Stimulated activated CD4-positive, alpha-beta T cell treated with anti-CD3 and anti-CD28 coated beads, TNF-alpha, amount 100 ng/mL, for 48 hours (primary cell): Measurements from ENCODE around the gene LSM14B.
"Not testable (repeated sequence)": the region's sequence is repeated elsewhere in the genome, so short reads cannot be mapped to it uniquely, and the experiment has no call there.

Experiments used
- DNase-seq, 3 donors: peaks; one replicate each; pipeline ENCODE4 v3.0.0-alpha.2; 2020; ENCODE audit warnings: low read depth in 3 of 3

The LSM14B gene

GRCh38 chr20:62146019-62146755 lies 23.9 kb downstream of the LSM14B start:
- no peak for DNase-seq

GRCh38 chr20:62147125-62147524 lies 24.9 kb downstream of the LSM14B start:
- DNase-seq, result no peak

GRCh38 chr20:62147528-62147927 lies 25.3 kb downstream of the LSM14B start:
- DNase-seq, result no peak

- DNase-seq, result not testable (repeated sequence)
Measured at GRCh38 chr20:62148383-62148782, 26.1 kb downstream of the LSM14B start.

- DNase-seq, result no peak
Measured at GRCh38 chr20:62148908-62149314, 26.6 kb downstream of the LSM14B start.

GRCh38 chr20:62149532-62150309 lies 27.4 kb downstream of the LSM14B start:
- DNase-seq, result no peak

GRCh38 chr20:62150310-62150575 lies 28.0 kb downstream of the LSM14B start:
- DNase-seq, result no peak

- no peak for DNase-seq
Measured at GRCh38 chr20:62151225-62151624, 28.9 kb downstream of the LSM14B start.

GRCh38 chr20:62151835-62152364 lies 29.6 kb downstream of the LSM14B start:
- no peak for DNase-seq

GRCh38 chr20:62155428-62156253 lies 33.4 kb downstream of the LSM14B start:
- DNase-seq, result no peak

- DNase-seq, result no peak
Measured at GRCh38 chr20:62156254-62156556, 33.9 kb downstream of the LSM14B start.

GRCh38 chr20:62156592-62157386 lies 34.5 kb downstream of the LSM14B start:
- DNase-seq, result peak; percentile 52 to 73 (median 53)

GRCh38 chr20:62157387-62158087 lies 35.3 kb downstream of the LSM14B start:
- DNase-seq, result no peak

- DNase-seq, result no peak
Measured at GRCh38 chr20:62158088-62158400, 35.8 kb downstream of the LSM14B start.

- no peak for DNase-seq
Measured at GRCh38 chr20:62158541-62158940, 36.3 kb downstream of the LSM14B start.

GRCh38 chr20:62159052-62159451 lies 36.8 kb downstream of the LSM14B start:
- DNase-seq, result no peak

GRCh38 chr20:62159839-62160238 lies 37.6 kb downstream of the LSM14B start:
- DNase-seq, result peak in 1 of 3 donors; percentile 68

GRCh38 chr20:62160253-62160652 lies 38.0 kb downstream of the LSM14B start:
- no peak for DNase-seq

- DNase-seq, result no peak
Measured at GRCh38 chr20:62160876-62161275, 38.6 kb downstream of the LSM14B start.

- no peak for DNase-seq
Measured at GRCh38 chr20:62161347-62161746, 39.1 kb downstream of the LSM14B start.
